CMK (cell line): ENCODE measurements around the gene USP13.
"Not testable (repeated sequence)": the region's sequence is repeated elsewhere in the genome, so short reads cannot be mapped to it uniquely, and the experiment has no call there.

Source experiments
- DNase-seq: peaks from one replicate; pipeline ENCODE4 v3.0.0-alpha.2; 2010; ENCODE audit warnings: low read depth

The USP13 gene

DNA sequence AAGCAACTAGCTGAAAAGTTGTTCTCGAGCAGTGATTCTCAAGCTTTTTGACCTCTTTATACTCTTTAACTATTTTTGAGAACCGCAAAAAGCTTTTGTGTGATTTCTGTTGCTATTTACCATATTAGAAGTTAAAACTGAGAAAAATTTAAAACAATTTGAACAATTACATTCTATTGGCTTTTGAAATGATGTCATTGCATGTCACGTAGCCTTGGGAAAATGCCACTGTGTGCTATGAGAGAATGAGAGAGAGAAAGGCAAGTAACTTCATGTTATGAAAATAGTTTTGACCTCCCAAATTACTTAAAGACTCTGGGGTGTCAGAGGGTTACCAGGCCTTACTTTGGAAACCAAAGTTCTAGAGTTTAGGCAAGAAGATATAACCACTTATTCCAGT, 8.0 kb downstream of the USP13 start:
- DNase-seq = no peak

DNA sequence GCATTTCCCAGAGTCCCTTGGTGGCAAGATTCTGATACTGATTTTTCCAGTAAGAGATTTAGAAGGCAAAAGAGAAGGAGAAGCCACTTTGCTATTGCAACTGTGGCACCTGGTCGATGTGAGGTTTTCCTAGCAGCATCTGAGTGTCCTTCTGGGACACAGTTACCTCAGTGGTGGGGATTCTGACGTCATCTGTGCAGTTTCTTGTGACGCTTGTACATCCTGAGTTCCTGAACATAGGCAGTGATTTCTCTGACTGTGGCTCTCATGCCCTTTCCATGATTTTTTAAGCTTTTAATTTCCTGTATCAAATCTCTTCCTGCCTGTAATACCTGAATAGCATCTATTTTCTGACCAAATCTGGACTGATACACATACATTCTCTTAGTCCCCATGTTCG, 8.9 kb downstream of the USP13 start:
- no peak for DNase-seq

DNA sequence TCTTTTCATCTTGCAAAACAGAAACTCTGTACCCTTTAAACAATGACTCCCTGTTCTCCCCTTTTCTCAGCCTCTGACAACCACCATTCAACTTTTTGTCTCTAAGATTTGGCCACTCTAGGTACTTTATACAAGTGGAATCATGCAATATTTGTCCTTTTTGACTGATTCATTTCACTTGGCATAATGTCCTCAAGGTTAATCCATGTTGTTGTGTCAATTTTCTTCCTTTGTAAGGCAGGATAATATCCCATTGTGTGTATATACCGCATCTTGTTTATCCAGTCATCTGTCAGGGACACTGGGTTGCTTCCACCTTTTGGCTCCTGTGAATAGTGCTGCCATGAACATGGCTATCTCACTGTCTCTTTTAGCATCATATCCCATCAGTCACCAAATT, 10.3 kb downstream of the USP13 start:
- no peak for DNase-seq

DNA sequence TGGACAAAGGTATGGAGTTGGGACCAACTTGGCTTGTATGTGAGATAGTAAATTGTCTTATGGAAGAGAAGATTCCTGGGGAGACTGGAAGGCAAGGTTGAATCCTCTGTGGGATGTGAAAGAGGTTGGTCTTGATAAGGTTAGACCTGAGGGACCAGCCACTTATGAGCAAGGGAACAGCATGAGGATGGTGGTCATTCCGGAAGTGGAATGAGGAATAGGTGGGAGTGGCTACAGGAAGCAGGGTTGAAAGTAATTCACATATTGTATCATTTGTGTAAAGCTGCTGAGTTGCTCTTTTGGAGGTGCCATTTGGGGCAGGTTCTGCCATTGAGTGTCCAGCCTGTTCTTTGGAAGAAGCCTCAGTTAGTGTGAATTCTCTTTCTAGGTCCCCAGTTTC, 13.2 kb downstream of the USP13 start:
- DNase-seq = no peak

DNA sequence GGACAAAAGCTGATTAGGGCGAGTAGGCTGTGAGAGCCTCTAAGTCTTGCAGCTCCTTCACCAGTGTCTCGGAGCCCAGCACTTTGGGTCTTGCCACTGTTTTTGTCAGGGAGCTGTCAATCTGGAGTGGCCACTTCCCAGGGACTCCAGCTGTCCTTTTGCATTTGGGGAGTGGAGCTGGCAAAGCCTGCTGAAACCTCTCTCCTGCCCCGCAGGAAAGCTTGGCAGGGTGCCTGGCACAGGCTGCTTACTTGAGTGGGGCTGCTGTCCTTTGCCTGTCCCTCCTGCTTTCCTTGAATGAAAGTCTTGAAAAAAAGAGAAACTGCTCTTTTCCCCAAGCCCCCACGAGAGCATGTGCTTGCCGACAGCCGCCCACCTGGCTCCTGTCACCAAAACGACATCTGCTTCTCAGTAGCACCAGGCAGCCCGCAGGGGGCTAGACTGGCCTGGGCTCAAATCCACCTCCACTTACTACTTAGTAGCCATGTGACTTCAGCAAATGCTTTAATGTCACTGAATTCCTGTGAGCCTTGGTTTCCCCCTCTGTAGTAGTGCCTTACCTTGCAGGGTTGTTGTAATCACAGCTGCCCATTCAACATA, 13.7 kb downstream of the USP13 start:
- DNase-seq = no peak

DNA sequence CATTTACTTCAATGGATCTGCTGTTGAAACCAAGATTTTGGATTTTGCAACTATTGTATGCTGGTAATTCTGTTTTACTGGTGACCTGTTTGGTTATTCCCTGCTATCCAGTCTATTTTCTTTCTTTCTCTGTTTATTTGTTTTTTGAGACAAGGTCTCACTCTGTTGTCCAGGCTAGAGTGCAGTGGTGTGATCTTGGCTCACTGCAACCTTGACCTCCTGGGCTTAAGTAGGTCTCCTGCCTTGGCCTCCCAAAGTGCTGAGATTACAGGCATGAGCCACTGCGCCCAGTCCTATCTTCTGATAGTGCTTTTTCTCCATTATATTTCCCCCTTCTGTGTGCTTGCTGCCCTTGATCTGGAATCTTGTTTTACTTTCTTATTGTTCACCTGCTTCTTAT, 15.6 kb downstream of the USP13 start:
- DNase-seq = no peak

DNA sequence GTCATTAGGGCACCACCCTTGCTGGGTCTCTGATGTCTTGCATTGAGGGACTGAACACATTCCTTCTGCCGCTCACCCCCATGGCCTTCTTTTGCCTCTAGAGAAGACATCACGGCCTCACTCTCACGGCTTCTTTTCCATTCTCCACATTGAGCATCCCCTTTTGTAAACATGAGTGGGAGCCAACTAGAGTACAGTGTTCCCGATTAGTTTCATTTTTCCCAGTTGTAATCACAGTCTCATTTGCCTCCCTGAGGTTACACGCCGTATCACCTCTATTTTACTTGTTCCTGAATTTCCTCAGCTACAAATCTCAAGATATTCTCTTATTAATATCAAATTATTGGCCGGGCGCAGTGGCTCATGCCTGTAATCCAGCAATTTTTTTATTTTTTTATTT, 17.5 kb downstream of the USP13 start:
- DNase-seq = no peak

DNA sequence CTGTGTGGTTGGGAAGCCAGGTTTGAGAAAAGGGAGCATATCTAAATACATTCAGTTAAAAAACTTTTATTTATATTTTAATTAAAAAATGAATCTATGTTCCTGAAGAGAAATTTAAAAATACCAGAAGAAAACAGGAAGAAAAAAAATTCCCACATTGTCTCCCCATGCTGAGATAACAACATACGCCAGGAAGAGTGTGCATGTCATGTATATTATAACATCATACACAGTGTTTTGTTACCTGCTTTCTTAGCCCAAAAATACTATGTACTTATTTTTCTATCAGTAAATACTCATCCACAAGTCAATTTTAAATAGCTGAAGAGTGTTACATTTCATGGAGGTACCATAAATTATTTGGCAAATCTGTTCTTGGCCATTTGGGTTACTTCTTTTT, 18.5 kb downstream of the USP13 start:
- no peak for DNase-seq

DNA sequence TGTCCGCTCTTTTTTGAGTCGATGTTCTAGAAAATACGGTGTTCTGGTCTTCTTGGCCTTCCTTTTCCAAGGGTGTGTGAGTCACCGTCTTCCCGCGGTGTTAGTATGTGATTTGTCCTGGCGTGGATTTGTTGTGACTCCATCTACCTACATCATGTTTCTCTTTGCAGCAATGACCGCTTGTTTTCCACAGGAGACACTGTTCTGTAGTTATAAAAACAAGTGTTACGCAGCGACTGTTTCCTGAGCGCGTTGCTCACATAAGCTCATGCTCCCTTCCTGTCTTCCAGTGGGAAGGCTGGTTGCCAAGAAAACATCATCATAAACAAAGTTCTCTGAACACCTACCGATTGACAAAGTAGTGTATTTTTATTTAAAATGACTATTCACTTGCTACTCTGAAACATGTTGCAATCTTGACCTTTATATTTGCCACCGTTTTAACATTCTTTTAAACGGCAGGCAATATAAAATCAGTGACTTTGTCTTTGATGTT, 19.0 kb downstream of the USP13 start:
- no peak for DNase-seq

DNA sequence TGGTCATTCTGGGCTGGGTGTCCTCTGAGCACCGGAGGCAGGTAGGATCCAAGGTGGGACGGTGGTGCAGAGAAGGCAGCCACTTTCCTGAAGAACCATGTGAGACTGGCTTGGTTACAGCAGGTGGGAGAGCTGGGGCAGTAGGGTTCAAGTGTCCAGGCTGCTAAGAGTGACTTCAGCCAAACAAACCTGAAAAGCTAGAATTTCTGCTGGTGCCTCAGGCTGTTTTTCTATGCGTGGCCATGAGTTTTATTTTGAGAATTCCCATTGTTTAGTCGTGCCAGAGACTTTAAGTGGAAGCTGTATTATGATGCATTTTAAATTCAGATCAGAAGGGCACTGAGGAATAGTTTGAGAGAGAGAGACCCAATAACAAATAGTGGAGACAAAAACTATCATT, 20.1 kb downstream of the USP13 start:
- DNase-seq = no peak

DNA sequence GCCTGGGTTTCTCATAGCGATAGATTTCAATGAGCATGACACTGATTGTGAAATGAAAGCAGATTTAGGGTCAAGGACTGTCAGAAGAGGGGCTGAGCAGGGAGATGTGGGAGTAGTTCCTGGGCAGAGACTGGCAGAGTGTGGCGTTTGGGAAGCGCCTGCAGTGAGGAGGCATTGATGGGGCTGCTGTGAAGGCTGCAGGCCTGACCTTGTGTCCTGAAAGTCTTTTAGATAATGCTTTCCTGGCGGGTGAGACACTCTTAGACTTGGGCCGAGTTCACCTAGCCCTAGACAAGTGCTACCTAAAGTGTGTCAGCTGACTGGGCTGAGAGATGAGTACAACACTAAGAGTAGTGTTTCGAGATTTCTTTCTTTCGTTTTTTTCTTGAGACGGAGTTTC, 20.7 kb downstream of the USP13 start:
- no peak for DNase-seq

DNA sequence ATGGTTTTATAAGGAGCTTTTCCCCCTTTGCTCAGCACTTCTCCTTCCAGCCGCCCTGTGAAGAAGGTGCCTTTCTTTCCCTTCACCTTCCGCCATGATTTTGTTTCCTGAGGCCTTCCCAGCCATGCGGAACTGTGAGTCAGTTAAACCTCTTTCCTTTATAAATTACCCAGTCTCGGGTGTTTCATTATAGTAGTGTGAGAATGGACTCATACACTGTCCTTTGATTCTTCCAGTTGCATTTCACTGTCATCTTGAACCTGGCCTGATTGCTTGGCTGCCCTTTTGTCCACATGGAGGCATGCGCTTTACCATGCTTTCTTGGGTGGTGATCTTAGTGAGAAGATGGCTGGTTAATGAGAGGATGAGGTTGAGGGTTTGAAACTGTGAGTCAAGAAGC, 23.2 kb downstream of the USP13 start:
- no peak for DNase-seq

DNA sequence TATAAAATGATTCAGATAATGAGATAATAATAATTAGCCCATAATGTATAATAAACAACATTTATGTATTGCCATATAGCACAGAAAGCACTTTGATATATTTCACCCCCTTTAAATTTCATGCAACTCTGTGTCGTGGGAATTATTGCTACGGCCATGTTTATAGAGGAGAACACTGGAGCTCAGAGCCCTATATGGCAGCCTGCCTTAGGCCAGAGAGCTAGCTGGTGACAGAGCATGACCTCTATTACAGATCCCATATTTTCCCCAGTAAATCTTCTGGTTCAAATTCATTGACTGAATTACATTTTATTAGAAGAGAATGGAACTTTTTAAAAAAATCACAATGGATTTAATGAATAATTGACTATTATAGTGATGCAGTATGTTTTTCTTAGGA, 25.0 kb downstream of the USP13 start:
- DNase-seq = no peak

DNA sequence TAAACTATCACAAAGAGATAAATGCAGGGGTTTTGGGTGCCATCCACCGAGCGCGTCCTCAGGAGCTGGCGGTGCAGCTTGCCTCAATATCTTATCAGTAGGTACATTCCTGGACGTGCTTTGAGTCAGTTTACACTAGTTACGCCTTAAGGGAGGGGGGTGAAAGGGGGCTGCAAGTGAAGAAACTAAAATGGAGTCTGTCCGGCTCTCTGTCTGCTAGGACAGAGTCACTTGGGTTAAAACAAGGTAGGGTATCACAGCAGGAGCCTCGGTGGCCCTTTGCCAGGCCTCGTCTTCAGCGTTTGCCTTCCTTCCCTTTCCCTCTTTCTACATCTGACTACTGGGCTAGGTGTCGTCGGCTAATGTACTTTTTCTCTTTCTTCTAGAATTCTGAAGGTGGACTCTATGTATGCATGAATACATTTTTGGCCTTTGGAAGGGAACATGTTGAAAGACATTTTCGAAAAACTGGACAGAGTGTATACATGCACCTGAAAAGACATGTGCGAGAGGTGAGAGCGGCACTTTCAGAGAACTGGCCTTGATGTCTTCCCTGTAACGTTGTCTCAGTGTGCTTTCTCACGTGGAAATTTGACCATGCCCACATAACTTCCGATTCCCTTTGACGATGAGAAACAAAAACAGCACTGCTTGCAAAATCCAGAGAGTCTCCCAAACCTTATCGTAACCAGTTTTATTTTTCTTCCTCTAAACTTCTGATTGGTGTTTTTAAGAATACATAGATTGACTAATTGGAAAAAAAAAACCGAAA, 28.8 kb downstream of the USP13 start:
- DNase-seq = no peak

DNA sequence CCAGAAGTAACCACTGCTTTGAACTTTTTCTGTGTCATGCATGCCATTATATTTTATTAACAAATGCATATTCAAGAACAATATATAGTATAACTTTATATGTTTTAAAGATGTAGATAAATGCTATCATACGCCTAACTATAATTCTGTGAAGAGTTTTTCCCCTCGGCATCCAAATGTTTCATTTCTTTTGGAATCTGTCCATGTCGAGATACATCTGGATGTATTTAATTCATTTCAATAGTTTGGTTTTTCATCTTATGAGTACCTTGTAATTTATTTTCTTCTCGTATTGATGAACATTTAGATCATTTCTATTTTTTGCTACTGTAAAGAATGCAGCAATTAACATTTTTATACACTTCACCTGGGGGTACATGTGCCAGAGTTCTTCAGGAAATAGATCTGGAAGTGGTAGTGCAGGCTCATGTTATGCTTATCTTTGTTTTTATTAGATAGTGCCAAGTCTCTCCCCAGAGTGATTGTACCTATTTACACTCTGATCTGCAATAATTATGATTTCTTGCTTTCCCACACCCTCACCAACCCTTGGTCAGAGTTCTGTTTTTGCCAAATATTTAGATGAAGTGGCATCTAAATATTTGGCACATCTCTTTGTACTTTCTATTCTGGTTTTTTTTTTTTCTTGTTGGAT, 29.7 kb downstream of the USP13 start:
- no peak for DNase-seq

DNA sequence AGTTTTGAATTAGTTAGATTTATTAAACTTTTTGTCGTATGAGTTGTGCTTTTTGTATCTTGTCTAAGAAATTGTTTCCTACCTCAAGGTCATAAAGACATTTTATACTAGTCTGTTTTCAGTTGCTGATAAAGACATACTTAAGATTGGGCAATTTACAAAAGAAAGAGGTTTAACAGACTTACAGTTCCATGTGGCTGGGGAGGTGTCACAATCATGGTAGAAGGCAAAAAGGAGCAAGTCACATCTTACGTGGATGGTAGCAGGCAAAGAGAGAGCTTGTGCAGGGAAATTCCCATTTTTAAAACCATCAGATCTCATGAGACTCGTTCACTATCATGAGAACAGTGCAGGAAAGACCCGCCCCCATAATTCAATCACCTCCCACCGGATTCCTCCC, 30.4 kb downstream of the USP13 start:
- not testable (repeated sequence) for DNase-seq

DNA sequence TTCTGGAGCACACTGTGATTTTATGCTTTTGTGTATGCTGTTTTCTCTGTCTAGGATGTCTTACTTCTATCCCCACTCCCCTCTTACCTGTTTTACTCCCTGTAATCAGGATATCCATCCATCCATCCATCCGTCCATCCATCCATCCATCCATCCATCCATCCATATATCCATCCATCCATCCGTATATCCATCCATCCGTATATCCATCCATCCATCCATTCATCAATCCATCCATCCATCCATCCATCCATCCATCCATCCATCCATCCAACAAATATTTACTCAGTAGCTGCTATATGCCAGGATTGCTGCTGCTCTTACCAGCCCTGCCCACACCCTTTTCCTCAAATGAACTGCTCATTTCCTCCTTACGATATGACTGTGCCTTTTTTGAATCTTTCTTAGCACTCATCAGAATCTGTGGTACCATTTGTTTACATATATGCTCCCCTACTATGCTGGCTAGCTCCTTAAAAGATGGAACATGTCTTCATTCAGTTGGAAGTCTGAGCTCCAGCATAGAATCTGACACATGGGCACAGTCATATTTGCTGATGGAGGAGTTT, 35.2 kb downstream of the USP13 start:
- DNase-seq = no peak

DNA sequence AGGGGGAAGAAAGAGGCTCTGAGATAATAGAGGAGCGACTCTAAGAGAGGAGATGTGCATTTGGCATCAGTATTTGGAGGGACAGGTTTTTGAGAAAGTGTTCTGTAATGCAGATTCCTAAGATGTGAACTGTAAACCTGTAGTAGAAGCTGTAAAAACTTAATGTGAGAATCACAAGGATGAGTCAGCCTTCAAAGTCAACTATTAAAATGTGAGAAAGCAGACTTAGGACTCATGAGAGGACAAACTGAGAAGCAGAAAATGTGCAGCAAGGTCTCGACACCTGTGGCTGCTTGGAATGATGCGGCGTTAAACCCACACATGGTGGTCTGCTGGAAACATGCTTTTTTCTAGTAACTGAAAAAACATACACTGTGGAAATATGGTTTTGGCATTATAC, 36.0 kb downstream of the USP13 start:
- DNase-seq = no peak

DNA sequence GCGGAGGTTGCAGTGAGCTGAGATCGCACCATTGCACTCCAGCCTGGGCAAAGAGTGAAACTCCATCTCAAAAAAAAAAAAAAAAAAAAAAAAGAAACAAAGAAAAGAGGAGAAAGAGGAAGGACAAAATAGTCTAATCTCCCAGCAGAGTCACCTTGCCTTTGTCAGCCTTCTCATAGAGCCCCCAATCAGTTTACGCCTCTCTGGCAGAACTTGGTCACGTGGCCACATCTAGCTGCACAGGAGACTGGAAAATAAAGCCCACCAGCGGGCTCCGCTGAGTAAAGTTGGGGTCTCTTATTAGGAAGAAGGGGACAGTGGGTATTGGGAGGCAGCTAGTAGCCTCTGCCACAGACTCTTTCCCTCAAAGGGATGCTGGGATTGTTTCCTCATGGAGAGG, 41.9 kb downstream of the USP13 start:
- DNase-seq = no peak

DNA sequence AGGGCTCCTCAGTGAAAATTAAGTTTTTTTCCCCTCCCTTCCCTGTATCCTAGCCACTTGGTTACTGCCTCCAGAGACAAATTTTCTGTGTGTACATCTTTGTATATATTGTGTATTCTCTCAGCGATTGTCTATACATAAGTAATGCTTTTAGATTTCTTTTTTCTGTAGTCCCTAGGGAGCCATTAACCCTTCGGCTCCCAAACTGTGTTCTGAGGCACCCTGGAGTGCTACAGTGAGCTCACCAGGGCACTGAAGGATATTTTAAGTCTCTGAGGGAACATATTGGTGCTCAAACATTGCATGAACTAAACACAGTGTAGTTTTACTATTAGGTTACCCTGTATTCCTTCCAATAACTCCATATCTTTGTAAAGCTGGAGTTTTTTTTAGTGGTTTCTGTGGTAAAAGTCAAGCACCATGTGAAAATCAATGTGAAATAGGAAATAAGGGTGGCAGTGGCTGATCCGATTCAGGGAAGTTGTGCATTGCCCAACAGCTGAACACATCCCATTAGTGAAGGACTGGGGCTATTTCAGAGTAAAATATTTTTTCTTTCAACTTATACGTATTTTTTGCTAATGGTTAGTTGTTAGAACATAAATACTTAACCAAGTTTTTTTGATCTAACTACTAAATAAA, 43.0 kb downstream of the USP13 start:
- no peak for DNase-seq

DNA sequence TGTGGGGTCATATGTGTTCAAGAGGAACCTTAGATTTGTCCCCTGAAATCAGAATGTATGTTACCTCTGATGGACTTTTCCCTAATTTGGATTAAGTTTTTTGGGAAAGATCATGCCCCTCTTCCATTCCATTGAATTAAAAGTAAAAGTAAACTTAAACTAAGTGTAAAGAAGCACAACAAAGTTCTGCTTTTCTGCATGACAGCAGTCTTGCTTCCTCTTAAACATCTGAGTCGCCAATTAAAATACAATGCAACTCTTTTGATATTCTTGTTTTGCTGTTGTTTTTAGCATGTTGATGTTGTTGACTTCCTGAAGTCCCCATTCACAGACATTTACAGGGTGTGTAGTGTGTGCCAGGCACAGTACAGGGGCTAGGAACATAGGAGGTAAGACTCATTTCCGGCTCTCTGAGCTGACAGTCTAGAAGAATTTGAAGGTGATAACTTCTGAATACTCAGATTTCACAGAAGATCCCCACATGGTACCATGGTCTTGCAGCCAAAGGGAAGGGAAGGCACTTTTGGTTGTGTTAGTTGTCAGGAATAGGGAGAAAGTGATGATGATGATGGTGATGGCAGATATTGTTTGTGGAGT, 45.0 kb downstream of the USP13 start:
- DNase-seq = no peak

DNA sequence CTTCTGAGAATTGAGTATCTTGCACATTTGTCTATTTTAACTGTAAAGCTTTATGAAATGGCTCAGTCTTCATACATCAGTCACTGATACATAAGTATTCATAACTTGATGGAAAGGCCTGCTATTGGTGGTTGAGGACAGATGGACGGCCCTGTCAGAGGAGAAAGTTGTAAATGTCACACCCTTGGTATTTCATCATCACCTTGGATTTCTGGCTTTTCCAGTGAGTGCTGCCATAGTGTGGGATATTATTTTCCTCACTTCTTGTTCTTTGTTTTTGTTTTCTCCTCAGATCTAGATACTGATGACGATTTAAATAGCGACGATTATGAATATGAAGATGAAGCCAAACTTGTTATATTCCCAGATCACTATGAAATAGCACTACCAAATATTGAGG, 47.9 kb downstream of the USP13 start:
- DNase-seq = no peak
